ENCODE measurements around the gene C19orf44. TPM values are rescaled to one million over a fixed set of nuclear protein-coding genes. Genes with fewer than 3 reads are reported as not detected.

The C19orf44 gene
- total RNA-seq, 1 experiment from 2014 or later, result 2.5 TPM

GRCh38 chr19:16449330-16449961 lies 46.7 kb upstream of the C19orf44 start:
- Histone ChIP-seq H4K20me1 (ENCODE audit: low read length) (peaks cover 47% of the 10 kb centered on the region), H3K9ac (ENCODE audit: low read length) (no peak overlapping the region), H3K9me2 (replicated peaks; ENCODE audit: low read length) (no peaks in the 10 kb centered on the region), H3F3A (ENCODE audit: low read length, unreplicated experiment) (no peaks in the 10 kb centered on the region), H3K79me2 (ENCODE audit: low read length) (peaks cover 98% of the 10 kb centered on the region), H2AFZ (ENCODE audit: low read length) (no peak overlapping the region), H3K36me3 (ENCODE audit: low read depth, low read length) (no peaks in the 10 kb centered on the region), H3K4me1 (ENCODE audit: insufficient read depth, low read length) (peaks cover 13% of the 10 kb centered on the region), H3K4me3 (ENCODE audit: low read length) (no peak overlapping the region), H3K4me2 (ENCODE audit: low read length) (no peak overlapping the region), H3K9me3 (ENCODE audit: low read length) (no peaks in the 10 kb centered on the region), H3K27ac (ENCODE audit: low read length) (no peak overlapping the region), H3K27me3 (ENCODE audit: low read length) (no peaks in the 10 kb centered on the region)
- CTCF ChIA-PET, result no interaction called here
- intact Hi-C loops (cut with micrococcal nuclease), result no loop called here
- BruUV-seq (replicated peaks), result no TSS peak
- ATAC-seq (peak; percentile 27; the same call in 1 of the 2 replicates), DNase-seq (peak; percentile 6)
- TF ChIP-seq EZH2phosphoT487 (IDR thresholded peaks at IDR 0.05; ENCODE audit: borderline replicate concordance, low read length), result no peak
- TF ChIP-seq EZH2 (IDR thresholded peaks at IDR 0.05; ENCODE audit: low read length, unreplicated experiment), result no peak
- no peak for TF ChIP-seq CTCF (conservative IDR thresholded peaks at IDR 0.05; ENCODE audit: low read depth, low read length)
- POLR2A ChIA-PET (ENCODE audit: unreplicated experiment), result no interaction called here

GRCh38 chr19:16452325-16452724 lies 43.9 kb upstream of the C19orf44 start:
- Histone ChIP-seq H3K9me3 (ENCODE audit: low read length) (no peaks in the 10 kb centered on the region), H4K20me1 (ENCODE audit: low read length) (peaks cover 46% of the 10 kb centered on the region), H3K36me3 (ENCODE audit: low read depth, low read length) (no peaks in the 10 kb centered on the region), H3K4me3 (ENCODE audit: low read length) (no peak overlapping the region), H3K4me1 (ENCODE audit: insufficient read depth, low read length) (peaks cover 9% of the 10 kb centered on the region; the same call in 1 of the 2 replicates), H3K27me3 (ENCODE audit: low read length) (no peaks in the 10 kb centered on the region), H3F3A (ENCODE audit: low read length, unreplicated experiment) (no peaks in the 10 kb centered on the region), H3K27ac (ENCODE audit: low read length) (no peak overlapping the region), H3K79me2 (ENCODE audit: low read length) (peaks cover 98% of the 10 kb centered on the region), H3K9ac (ENCODE audit: low read length) (no peak overlapping the region), H3K4me2 (ENCODE audit: low read length) (no peak overlapping the region), H3K9me2 (replicated peaks; ENCODE audit: low read length) (no peaks in the 10 kb centered on the region), H2AFZ (ENCODE audit: low read length) (no peak overlapping the region)
- ChIA-PET CTCF (no interaction called here), POLR2A (ENCODE audit: unreplicated experiment) (no interaction called here)
- intact Hi-C loops (cut with micrococcal nuclease), result no loop called here
- no TSS peak for BruUV-seq (replicated peaks)
- no peak for TF ChIP-seq EZH2phosphoT487 (IDR thresholded peaks at IDR 0.05; ENCODE audit: borderline replicate concordance, low read length)
- TF ChIP-seq EZH2 (IDR thresholded peaks at IDR 0.05; ENCODE audit: low read length, unreplicated experiment), result no peak
- no peak for TF ChIP-seq CTCF (conservative IDR thresholded peaks at IDR 0.05; ENCODE audit: low read depth, low read length)
- DNase-seq, result no peak
- no peak for ATAC-seq

GRCh38 chr19:16454351-16454918 lies 41.8 kb upstream of the C19orf44 start:
- Histone ChIP-seq H3K4me1 (ENCODE audit: insufficient read depth, low read length) (peaks cover 16% of the 10 kb centered on the region; the same call in 1 of the 2 replicates), H3K9ac (ENCODE audit: low read length) (no peak overlapping the region), H2AFZ (ENCODE audit: low read length) (no peak overlapping the region), H4K20me1 (ENCODE audit: low read length) (peaks cover 49% of the 10 kb centered on the region), H3K9me2 (replicated peaks; ENCODE audit: low read length) (no peaks in the 10 kb centered on the region), H3K4me3 (ENCODE audit: low read length) (no peak overlapping the region), H3F3A (ENCODE audit: low read length, unreplicated experiment) (no peaks in the 10 kb centered on the region), H3K27ac (ENCODE audit: low read length) (no peak overlapping the region), H3K27me3 (ENCODE audit: low read length) (no peaks in the 10 kb centered on the region), H3K36me3 (ENCODE audit: low read depth, low read length) (no peaks in the 10 kb centered on the region), H3K4me2 (ENCODE audit: low read length) (no peak overlapping the region), H3K9me3 (ENCODE audit: low read length) (no peaks in the 10 kb centered on the region), H3K79me2 (ENCODE audit: low read length) (peaks cover 98% of the 10 kb centered on the region)
- DNase-seq, result no peak
- no peak for ATAC-seq
- no TSS peak for BruUV-seq (replicated peaks)
- TF ChIP-seq EZH2 (IDR thresholded peaks at IDR 0.05; ENCODE audit: low read length, unreplicated experiment) (no peak), EZH2phosphoT487 (IDR thresholded peaks at IDR 0.05; ENCODE audit: borderline replicate concordance, low read length) (no peak), CTCF (conservative IDR thresholded peaks at IDR 0.05; ENCODE audit: low read depth, low read length) (no peak)
- intact Hi-C loops (cut with micrococcal nuclease), result no loop called here
- ChIA-PET POLR2A (ENCODE audit: unreplicated experiment) (no interaction called here), CTCF (no interaction called here)

All from PC-3 (cell line).